ENCODE measurements around the gene MT1E.
"Not testable (repeated sequence)": the region's sequence is repeated elsewhere in the genome, so short reads cannot be mapped to it uniquely, and the experiment has no call there.

The MT1E gene

GRCh38 chr16:56669840-56670619 lies 44.4 kb downstream of the MT1E start:
- H3K27me3 ChIP-seq, result peaks cover 100% of the 10 kb centered on the region
- no peak overlapping the region for H3K27ac ChIP-seq
- no peaks in the 10 kb centered on the region for H3K36me3 ChIP-seq
- no peak overlapping the region for H3K4me3 ChIP-seq (ENCODE audit: low read depth in 1 of 2, low read length in 1 of 2)
- TF ChIP-seq, protein P1, sequence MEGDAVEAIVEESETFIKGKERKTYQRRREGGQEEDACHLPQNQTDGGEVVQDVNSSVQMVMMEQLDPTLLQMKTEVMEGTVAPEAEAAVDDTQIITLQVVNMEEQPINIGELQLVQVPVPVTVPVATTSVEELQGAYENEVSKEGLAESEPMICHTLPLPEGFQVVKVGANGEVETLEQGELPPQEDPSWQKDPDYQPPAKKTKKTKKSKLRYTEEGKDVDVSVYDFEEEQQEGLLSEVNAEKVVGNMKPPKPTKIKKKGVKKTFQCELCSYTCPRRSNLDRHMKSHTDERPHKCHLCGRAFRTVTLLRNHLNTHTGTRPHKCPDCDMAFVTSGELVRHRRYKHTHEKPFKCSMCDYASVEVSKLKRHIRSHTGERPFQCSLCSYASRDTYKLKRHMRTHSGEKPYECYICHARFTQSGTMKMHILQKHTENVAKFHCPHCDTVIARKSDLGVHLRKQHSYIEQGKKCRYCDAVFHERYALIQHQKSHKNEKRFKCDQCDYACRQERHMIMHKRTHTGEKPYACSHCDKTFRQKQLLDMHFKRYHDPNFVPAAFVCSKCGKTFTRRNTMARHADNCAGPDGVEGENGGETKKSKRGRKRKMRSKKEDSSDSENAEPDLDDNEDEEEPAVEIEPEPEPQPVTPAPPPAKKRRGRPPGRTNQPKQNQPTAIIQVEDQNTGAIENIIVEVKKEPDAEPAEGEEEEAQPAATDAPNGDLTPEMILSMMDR (IDR thresholded peaks at IDR 0.05), result no peak
- H3K9me3 ChIP-seq, result no peaks in the 10 kb centered on the region
- no peaks in the 10 kb centered on the region for H3K4me1 ChIP-seq (ENCODE audit: control insufficient read depth in 1 of 2, insufficient read depth in 1 of 2, low read depth in 1 of 2, low read length in 1 of 2)

DNA sequence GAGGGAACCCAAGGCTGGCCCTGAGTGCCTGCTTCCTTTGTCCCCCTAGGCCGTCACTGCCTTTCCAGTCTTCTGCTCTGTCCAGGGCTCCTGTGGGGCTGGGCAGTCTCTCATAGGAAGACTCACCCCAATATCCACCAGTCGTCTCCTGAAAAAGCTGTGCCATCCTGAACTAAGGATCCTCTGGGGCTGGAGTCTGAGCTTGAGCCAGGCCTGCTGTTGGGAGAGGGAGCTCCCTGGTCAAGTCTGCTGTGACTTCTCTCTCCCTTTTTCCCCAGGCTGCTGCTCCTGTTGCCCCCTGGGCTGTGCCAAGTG lies 45.0 kb downstream of the MT1E start:
- TF ChIP-seq, protein P1 (IDR thresholded peaks at IDR 0.05), result no peak
- Histone ChIP-seq H3K9me3 (no peaks in the 10 kb centered on the region), H3K27ac (no peak overlapping the region), H3K27me3 (peaks cover 100% of the 10 kb centered on the region), H3K4me3 (ENCODE audit: low read depth in 1 of 2, low read length in 1 of 2) (no peak overlapping the region), H3K36me3 (no peaks in the 10 kb centered on the region), H3K4me1 (ENCODE audit: control insufficient read depth in 1 of 2, insufficient read depth in 1 of 2, low read depth in 1 of 2, low read length in 1 of 2) (no peaks in the 10 kb centered on the region)

- not testable (repeated sequence) for H3K4me3 ChIP-seq (ENCODE audit: low read depth in 1 of 2, low read length in 1 of 2); H3K36me3 ChIP-seq; H3K9me3 ChIP-seq; H3K27ac ChIP-seq; H3K4me1 ChIP-seq (ENCODE audit: control insufficient read depth in 1 of 2, insufficient read depth in 1 of 2, low read depth in 1 of 2, low read length in 1 of 2)
- peaks cover 100% of the 10 kb centered on the region for H3K27me3 ChIP-seq
Measured at GRCh38 chr16:56671691-56672090, 46.1 kb downstream of the MT1E start.

GRCh38 chr16:56672171-56672570 lies 46.6 kb downstream of the MT1E start:
- H3K27me3 ChIP-seq, result peaks cover 100% of the 10 kb centered on the region
- not testable (repeated sequence) for H3K4me3 ChIP-seq (ENCODE audit: low read depth in 1 of 2, low read length in 1 of 2); H3K9me3 ChIP-seq; H3K36me3 ChIP-seq; H3K27ac ChIP-seq; H3K4me1 ChIP-seq (ENCODE audit: control insufficient read depth in 1 of 2, insufficient read depth in 1 of 2, low read depth in 1 of 2, low read length in 1 of 2)

DNA sequence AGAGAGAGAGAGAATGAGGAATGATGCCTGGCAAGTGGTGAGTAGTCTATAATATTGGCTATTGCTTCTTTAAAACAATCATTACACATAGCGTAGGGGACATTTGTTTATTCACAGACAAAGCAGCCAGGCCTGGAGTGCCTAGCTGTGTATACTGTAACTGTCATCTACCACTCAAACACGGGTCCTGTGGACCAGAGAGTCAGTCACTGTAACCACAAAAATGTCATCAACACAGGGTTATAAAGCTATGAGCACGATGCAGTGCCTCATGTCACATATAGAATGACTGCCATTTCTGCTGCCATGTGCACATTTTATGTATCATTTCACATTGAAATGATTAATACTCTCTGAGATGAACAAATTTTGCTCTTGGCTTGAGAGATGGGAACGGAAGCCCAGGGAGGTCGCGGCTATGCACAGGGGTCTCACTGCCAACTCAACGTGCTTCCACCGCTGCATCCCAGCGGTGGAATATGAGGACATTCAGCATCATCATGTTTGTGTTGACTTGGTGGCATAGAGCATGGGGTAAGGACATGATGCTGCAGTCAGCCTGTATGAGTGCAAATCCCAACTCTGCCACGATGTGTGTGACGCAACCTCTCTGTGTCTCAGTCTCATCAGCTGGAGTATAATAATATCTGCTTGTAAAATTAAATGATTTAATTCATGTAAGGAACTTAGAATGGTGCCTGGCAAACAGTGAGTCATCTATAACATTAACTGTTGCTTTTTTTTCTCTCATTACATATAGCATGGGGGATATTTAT lies 47.4 kb downstream of the MT1E start:
- TF ChIP-seq, protein P1 (IDR thresholded peaks at IDR 0.05), result no peak
- Histone ChIP-seq H3K27me3 (peaks cover 100% of the 10 kb centered on the region), H3K4me3 (ENCODE audit: low read depth in 1 of 2, low read length in 1 of 2) (no peak overlapping the region), H3K36me3 (no peaks in the 10 kb centered on the region), H3K27ac (no peak overlapping the region), H3K9me3 (no peaks in the 10 kb centered on the region), H3K4me1 (ENCODE audit: control insufficient read depth in 1 of 2, insufficient read depth in 1 of 2, low read depth in 1 of 2, low read length in 1 of 2) (no peaks in the 10 kb centered on the region)

DNA sequence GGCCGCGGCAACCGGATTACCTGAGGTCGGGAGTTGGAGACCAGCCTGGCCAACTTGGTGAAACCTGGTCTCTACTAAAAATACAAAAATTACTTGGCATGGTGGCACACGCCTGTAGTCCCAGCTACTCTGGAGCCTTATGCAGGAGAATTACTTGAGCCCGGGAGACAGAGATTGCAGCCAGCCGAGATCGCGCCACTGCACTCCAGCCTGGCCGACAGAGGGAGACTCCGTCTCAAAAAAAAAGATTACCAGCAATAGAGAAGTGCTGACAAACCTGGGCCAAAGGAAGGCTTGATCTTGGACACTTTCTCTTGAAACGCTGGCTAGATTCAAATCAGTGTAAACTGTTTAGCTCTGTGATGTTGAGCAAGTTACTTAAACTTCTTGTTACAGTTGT lies 48.3 kb downstream of the MT1E start:
- Histone ChIP-seq H3K9me3 (no peaks in the 10 kb centered on the region), H3K36me3 (no peaks in the 10 kb centered on the region), H3K4me1 (ENCODE audit: control insufficient read depth in 1 of 2, insufficient read depth in 1 of 2, low read depth in 1 of 2, low read length in 1 of 2) (peaks cover 0 to under 1% of the 10 kb centered on the region in 2 experiments), H3K4me3 (ENCODE audit: low read depth in 1 of 2, low read length in 1 of 2) (no peak overlapping the region), H3K27ac (no peak overlapping the region), H3K27me3 (peaks cover 97% of the 10 kb centered on the region)
- TF ChIP-seq, protein P1 (IDR thresholded peaks at IDR 0.05), result no peak

DNA sequence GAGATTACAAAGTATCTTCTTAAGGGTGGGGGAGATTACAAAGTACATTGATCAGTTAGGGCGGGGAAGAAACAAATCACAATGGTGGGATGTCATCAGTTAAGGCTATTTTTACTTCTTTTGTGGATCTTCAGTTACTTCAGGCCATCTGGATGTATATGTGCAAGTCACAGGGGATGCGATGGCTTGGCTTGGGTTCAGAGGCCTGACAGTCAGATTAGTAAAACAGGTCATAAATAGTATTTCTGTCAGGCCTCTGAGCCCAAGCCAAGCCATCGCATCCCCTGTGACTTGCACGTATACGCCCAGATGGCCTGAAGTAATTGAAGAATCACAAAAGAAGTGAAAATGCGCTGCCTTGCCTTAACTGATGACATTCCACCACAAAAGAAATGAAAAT lies 49.0 kb downstream of the MT1E start:
- not testable (repeated sequence) for H3K36me3 ChIP-seq; H3K4me1 ChIP-seq (ENCODE audit: control insufficient read depth in 1 of 2, insufficient read depth in 1 of 2, low read depth in 1 of 2, low read length in 1 of 2); H3K4me3 ChIP-seq (ENCODE audit: low read depth in 1 of 2, low read length in 1 of 2); H3K27ac ChIP-seq; H3K9me3 ChIP-seq
- H3K27me3 ChIP-seq, result peaks cover 90% of the 10 kb centered on the region

Measured in neutrophil (primary cell).